Astrocyte of the hippocampus (primary cell): Measurements from ENCODE around the gene AZU1.
"Not testable (repeated sequence)": the region's sequence is repeated elsewhere in the genome, so short reads cannot be mapped to it uniquely, and the experiment has no call there.

Source experiments
- DNase-seq: peaks from one replicate; pipeline ENCODE4 v3.0.0; 2011; ENCODE audit warnings: low read depth, low spot score

AZU1 gene

DNA sequence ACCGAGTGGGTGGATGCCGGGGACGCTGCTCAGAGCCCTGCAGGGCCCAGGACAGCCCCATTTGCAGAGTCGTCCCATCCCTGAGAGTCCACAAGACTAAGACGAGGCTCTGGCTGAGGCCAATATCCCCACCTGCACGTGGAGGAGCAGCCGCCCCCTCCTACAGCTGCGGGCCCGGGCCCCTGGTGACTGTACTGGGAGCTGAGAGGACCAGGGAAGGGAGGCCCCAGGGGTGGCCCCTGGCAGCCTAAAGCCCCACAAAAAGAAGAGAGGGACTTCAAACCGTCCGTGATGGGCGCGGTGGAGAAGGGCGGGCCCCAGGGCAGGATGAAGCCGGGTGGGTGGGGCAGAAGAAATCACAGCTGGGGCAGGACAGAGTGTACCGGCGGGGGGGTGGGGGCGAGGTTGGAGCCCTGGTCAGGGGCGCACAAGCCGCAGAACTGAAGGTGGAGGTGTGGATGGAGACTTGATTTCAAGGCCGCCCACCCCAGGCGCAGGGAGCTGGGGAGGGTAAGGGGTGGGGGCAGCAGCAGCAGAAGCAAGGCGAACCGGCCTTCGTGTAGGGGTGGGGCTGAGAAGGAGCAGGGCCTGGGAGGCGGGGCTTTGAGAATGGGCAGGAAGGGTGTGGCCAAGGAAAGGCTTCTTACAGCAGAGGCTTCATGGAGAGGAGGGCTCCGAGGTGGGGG, 44.8 kb downstream of the AZU1 start:
- no peak for DNase-seq

DNA sequence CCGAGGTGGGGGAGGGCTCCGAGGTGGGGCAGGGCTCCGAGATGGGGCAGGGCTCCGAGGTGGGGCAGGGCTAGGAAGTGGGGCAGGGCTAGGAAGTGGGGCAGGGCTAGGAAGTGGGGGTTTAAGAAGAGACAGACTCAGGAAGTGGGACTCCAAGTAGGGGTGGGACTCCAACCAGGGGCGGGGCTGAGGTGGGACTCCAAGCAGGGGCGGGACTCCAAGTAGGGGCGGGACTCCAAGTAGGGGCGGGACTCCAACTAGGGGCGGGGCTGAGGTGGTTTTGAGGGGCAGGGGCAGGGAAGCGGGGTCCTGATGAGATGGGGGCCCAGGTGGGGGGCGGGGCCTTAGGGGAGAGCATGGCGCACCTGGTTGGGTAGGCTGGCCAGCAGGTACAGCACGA, 45.4 kb downstream of the AZU1 start:
- no peak for DNase-seq

DNA sequence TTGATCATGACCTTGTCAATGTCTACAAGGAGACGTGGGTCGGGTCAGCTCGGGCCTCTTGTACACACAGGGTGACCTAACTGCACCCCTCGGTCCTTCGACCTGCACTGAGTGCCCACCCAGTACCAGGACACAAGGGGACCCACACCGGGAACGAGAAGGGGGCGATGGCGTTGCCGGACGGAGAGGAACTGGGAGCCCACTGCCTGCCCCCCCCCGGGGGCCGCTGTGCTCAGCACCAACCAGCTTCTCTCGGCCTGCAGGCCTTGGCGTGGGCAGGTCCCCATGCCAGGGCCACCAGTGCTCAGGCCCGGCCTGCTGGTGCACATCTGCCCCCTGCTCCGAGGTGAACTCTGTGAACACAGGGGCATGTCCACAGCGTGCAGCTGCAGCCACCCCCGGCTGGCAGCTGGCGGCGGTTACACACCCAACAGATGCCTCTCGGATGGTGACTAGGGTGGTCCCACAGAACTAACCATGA, 46.0 kb downstream of the AZU1 start:
- DNase-seq, result no peak

DNA sequence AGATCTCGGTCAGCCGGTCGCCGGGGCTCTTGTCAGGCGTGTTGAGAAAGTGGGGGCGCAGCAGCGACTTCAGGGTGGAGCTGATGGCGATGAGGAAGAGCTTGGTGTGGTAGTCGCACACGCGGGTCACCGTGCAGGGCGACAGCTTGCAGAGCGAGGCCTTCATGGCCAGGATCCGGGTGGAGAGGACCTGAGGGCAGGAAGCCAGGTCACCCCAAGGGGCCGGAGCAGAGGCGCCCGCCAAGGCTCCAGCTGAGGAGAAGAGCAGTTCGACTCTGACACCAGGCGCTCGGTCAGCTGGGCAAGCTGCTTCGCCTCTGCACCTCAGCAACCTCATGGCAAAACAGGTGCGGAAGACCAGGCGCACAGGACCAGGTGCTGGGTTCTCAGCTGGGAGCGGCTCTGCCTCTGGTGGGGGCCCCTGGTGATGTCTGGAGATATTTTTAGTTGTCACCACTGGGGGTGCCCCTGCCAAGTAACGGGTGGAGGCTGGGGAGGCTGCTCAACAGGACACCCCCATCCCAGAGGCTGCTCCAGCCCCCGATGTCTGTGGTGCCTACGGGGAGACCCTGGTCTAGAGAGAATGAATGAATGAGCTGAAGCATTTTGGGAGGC, 47.7 kb downstream of the AZU1 start:
- DNase-seq, result no peak

DNA sequence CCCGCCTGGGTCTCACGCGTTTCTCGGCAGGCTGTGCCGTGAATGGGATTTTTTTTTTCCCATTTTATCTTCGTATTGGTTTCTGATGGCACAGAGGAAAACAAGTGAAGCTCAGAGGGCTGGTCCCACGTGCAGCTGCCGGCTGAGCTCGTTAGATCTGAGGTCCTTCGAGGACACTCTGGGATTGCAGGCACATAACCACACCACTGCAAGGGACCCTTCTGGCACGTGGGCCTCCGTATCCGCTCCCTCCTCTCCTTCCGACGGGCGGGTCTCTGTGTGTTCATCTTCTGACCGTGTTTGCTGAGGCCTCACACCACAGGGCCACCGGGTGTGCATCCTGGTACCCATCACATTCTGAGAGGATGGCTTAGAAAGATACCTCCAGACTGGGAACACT, 48.5 kb downstream of the AZU1 start:
- no peak for DNase-seq

DNA sequence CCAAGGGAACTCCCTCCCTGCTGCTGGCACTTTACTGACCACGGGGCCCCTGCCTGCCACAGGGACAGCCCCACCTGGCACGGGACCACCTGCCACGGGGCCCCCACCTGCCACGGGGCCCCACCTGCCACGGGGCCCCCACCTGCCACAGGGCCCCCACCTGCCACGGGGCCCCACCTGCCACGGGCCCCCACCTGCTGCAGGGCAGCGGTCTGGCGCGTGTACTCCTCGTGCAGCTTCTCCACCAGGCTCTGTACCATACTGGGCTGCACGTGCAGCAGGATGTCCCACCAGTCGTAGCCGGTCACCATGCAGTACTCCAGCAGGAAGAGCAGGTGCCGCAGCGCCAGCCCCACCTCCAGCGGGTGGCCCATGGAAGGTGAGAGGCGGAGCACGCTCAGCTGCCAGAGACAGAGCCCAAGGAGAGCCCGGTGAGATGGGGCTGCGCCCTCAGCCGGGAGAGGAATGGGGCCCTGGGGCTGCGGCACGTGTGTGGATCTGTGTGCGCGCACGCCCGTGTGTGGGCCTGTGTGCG, 49.2 kb downstream of the AZU1 start:
- DNase-seq, result no peak

DNA sequence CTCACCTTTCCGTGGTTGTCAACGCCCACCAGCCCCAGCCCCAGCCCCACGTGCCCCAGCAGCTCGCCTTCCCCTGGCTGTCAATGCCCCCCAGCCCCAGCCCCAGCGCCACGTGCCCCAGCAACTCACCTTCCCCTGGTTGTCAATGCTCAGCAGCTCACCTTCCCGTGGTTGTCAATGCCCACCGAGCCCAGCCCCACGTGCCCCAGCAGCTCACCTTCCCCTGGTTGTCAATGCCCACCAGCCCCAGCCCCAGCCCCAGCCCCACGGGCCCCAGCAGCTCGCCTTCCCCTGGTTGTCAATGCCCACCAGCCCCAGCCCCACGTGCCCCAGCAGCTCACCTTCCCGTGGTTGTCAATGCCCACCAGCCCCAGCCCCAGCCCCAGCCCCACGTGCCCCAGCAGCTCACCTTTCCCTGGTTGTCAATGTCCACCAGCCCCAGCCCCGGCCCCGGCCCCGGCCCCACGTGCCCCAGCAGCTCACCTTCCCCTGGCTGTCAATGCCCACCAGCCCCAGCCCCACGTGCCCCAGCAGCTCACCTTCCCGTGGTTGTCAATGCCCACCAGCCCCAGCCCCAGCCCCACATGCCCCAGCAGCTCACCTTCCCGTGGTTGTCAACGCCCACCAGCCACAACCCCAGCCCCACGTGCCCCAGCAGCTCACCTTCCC, 50.5 kb downstream of the AZU1 start:
- not testable (repeated sequence) for DNase-seq

DNA sequence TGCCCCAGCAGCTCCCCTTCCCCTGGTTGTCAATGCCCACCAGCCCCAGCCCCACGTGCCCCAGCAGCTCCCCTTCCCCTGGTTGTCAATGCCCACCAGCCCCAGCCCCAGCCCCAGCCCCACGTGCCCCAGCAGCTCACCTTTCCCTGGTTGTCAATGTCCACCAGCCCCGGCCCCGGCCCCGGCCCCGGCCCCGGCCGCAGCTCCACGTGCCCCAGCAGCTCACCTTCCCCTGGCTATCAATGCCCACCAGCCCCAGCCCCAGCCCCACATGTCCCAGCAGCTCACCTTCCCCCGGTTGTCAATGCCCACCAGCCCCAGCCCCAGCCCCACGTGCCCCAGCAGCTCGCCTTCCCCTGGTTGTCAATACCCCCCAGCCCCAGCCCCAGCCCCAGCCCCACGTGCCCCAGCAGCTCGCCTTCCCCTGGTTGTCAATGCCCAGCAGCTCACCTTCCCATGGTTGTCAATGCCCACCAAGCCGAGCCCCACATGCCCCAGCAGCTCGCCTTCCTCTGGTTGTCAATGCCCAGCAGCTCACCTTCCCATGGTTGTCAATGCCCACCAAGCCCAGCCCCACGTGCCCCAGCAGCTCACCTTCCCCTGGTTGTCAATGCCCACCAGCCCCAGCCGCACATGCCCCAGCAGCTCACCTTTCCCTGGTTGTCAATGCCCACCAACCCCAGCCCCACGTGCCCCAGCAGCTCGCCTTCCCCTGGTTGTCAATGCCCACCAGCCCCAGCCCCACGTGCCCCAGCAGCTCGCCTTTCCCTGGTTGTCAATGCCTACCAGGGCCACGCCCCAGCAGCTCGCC, 51.3 kb downstream of the AZU1 start:
- DNase-seq, result not testable (repeated sequence)

DNA sequence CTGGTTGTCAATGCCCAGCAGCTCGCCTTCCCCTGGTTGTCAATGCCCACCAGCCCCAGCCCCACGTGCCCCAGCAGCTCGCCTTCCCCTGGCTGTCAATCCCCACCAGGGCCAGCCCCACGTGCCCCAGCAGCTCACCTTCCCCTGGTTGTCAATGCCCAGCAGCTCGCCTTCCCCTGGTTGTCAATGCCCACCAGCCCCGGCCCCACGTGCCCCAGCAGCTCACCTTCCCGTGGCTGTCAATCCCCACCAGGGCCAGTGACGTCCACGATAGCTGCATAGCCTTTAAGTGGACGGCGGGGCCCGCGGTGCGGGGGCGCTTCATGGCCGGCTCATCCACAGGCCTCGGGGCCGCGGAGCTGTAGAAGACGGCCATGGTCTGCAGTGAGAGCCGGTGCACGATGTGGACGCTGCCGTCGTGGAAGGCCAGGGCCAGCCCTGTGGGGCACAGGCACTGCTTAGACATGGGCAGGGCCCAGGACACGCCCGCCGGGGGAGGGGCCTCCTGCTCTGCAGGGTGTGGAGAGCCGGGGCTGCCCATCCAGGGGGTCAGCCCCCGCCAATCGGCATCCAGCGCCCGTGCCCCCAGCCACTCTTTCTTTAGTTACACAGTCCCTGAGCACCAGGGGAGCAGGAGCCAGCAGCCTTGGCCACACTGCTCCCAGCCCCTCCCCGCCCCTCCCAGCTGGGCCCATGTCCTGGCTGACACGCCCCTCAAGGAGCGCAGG, 52.2 kb downstream of the AZU1 start:
- DNase-seq, result no peak
